HG03457 (cell line): ENCODE measurements around the gene MAT2A.

Source experiments
- ATAC-seq: cut with Tn5 transposase; IDR thresholded peaks from one replicate; pipeline ENCODE4 v1.9.1; 2021; ENCODE audit warnings: moderate number of reproducible peaks; ENCODE audit not compliant: unreplicated experiment

MAT2A gene

DNA sequence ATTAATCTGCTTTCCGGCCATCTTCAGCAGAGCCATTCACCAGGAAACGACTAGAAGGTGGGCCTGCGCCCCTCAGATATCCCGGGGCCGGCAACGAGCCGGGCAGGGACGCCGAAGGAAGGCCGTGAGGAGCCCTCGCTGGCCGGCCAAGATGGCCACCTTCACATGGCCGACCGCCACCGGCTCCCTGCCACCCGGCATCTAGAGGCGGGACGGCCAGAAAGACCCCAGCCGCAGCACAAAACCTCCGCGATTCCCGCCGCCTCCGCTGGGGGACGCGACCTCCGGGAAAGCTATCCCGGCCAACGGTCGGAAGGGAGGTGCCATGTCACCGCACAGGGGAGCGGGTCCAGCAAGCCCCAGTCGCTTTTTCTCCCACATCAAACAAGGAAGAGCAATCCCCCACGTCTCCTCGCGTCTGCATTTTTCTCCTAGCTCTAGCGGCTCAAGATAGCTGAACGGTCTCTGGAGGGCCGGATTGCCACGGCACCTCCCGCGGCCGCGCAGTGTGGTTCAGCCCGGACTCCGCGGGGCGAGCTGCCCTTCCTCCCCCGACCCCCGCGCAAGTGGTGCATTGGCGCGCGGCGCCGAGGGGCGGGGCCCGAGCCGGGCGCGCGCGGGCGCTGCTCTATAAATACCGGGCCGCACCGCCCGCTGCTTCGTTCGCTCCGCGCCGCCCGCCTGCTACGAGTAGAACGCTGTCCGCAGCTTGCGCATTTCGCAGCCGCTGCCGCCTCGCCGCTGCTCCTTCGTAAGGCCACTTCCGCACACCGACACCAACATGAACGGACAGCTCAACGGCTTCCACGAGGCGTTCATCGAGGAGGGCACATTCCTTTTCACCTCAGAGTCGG is at the start of gene MAT2A:
Gene MAT2A, plus strand, starts transcription at position 662 of the 854 bp plus-strand sequence. Its CDS starts 120 bp downstream, at position 782.
- ATAC-seq: peak; percentile 61

GRCh38 chr2:85490861-85491755 is 47.9 kb upstream of the MAT2A start:
- ATAC-seq: no peak

- ATAC-seq: no peak
Observed at GRCh38 chr2:85496436-85496835, 42.5 kb upstream of the MAT2A start.

- ATAC-seq: no peak
Observed at GRCh38 chr2:85497944-85498630, 40.9 kb upstream of the MAT2A start.

- no peak for ATAC-seq
Observed at GRCh38 chr2:85501248-85501647, 37.7 kb upstream of the MAT2A start.

DNA sequence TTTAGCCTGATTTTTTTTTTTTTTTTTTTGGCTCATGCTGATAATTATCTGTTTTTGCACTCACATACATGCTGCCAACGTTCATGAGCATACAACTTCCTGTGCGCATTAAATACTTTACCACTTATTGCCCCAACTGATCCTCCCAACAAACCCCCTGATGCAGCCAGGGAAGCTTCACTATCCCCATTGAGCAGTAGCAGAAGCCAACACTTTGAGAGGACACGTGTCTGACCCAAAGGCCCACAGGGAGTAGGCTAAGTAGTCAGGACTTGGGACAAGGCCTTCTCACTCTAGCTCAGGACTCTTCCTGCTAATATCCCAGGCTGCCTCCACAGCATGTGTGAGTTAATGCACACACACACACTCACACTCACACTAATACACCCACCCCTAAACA is 36.2 kb upstream of the MAT2A start:
- no peak for ATAC-seq

- no peak for ATAC-seq
Observed at GRCh38 chr2:85503168-85503850, 35.7 kb upstream of the MAT2A start.

DNA sequence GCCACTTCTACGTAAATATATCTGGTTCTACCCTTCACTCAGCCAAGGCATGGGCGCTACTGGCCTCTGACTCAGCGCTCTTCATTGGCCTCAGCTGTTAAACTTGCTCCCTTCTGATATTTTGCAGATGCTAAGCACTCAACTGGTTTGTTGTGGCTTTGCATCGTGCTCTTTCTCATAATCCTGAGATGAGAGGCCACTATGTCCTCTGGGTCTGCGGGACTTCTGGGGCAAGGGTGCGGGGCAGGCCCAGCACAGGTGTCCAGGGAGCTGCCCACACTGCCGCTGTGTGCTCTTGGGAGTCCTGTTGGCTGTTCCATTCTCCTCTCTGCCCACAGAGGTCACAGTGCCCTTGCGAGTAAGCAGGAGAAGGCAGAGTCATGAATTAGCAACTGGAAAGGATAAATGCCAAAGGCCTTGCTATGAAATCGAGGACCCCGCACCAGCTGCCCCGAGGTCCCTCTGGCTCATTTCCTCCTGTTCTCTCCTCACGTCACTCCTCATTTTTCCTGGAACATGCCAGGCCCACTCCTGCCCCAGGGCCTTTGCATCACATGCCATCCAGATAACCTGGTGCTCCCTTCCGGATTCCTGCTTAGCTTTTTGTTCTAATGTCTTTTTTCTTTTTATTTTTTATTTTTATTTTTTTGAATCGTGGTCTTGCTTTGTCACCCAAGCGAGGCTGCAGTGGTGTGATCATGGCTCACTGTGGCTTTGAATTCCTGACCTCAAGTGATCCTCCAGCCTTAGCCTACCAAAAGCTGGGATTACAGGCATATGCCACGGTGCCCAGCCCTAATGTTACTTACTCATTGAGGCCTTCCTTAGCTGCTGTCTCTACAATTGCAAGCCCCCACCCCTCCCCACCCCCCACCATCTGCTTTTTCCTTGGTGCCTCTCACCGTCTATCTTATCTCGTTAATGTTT is 34.9 kb upstream of the MAT2A start:
- ATAC-seq: no peak

- ATAC-seq: no peak
Observed at GRCh38 chr2:85504778-85505261, 34.1 kb upstream of the MAT2A start.

DNA sequence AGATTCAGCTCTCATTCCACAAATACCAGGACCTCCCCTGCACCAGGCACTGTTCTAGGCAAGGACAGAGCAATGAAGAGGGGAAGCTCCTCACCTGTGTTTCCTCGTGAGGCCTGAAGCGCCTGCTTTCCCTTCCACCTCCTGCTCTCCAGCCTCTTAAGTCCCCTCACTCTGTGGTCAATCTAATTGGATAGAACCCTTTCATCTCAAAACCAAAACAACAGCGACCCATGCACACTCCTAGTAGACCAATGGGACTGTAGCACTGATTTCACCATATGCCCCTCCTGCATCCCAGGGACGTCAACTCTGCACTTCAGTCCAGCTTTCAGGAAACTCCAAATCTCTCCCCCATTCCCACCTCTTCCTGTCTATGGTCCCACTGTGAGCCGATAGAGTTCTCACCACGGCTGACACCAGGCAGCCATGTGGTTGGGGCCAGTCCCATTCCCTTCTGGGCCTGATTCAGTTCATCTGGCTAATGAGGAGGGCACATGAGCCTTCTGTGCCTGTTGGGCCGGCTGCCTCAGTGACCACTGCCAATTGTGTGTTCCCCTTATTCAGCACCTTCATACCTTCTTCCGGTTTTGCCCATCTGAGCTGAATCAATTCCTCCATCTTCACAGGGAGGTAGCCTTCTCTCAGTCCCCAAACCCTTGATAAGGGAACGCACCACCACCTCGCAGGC is 33.3 kb upstream of the MAT2A start:
- ATAC-seq: no peak

GRCh38 chr2:85506768-85507181 is 32.2 kb upstream of the MAT2A start:
- no peak for ATAC-seq

DNA sequence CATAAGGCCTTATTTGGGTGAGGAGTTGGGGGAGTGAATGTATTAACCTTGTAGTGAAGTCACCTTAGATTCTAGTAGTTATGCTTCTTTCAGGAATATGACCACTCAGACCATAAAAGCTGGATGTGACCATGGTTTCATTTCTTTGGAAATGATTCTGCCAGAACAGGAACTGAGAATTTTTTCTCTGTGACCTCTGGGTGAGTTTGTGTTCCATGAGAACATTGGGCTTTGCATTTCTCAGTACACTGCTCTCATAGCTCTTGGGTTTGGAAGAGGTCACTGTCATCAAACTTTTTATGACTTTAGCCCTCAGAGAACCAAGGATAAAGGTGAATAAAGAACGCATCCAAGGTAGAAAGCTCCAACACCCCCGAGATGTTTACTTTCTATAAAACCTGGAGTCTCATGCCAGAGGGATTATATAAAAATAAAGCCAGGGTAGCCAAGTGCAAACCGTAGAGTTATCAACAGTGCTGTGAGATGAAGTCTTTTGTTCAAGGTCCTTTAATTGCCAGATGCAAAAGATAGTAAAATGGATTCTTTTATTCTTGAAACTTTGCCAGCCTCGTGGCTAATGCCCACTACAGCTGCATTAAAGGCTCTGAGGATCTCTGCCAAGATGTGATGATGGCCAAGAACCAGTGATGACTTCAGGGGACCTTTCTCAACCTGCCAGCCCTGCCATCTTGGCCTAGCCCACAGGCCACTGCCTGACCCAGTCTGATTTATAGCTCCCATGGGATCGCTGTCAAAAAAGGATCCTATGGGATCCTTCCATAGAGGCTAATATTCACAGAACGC is 27.8 kb upstream of the MAT2A start:
- ATAC-seq: no peak

- ATAC-seq: no peak
Observed at GRCh38 chr2:85514323-85514722, 24.6 kb upstream of the MAT2A start.

- no peak for ATAC-seq
Observed at GRCh38 chr2:85516653-85517389, 22.1 kb upstream of the MAT2A start.

GRCh38 chr2:85522090-85522647 is 16.8 kb upstream of the MAT2A start:
- no peak for ATAC-seq

- no peak for ATAC-seq
Observed at GRCh38 chr2:85523062-85523902, 15.7 kb upstream of the MAT2A start.
